Left hindlimb (tissue), 1 donor: Measurements from ENCODE around the gene RFX8.

Experiments
- DNase-seq: peaks from one replicate; pipeline ENCODE4 v3.0.0-alpha.2; 2018

RFX8 gene

GRCh38 chr2:101408925-101409324 lies 66.0 kb downstream of the RFX8 start:
- DNase-seq: no peak

- DNase-seq: no peak
Observed at GRCh38 chr2:101405351-101405899, 69.5 kb downstream of the RFX8 start.

- no peak for DNase-seq
Observed at GRCh38 chr2:101403745-101404144, 71.2 kb downstream of the RFX8 start.

GRCh38 chr2:101402630-101403029 lies 72.3 kb downstream of the RFX8 start:
- no peak for DNase-seq

- no peak for DNase-seq
Observed at GRCh38 chr2:101401906-101402305, 73.0 kb downstream of the RFX8 start.

GRCh38 chr2:101401326-101401665 lies 73.6 kb downstream of the RFX8 start:
- DNase-seq: no peak

GRCh38 chr2:101400506-101401325 lies 74.2 kb downstream of the RFX8 start:
- DNase-seq: no peak

GRCh38 chr2:101400048-101400447 lies 74.9 kb downstream of the RFX8 start:
- no peak for DNase-seq

GRCh38 chr2:101399021-101399799 lies 75.7 kb downstream of the RFX8 start:
- DNase-seq: no peak

- DNase-seq: no peak
Observed at GRCh38 chr2:101398116-101398821, 76.6 kb downstream of the RFX8 start.

- DNase-seq: no peak
Observed at GRCh38 chr2:101396316-101396717, 78.6 kb downstream of the RFX8 start.

- no peak for DNase-seq
Observed at GRCh38 chr2:101395545-101396315, 79.2 kb downstream of the RFX8 start.

GRCh38 chr2:101388232-101388631 lies 86.7 kb downstream of the RFX8 start:
- DNase-seq: no peak

GRCh38 chr2:101387151-101387834 lies 87.6 kb downstream of the RFX8 start, which contains the start of gene CREG2:
CREG2 (minus strand) TSS chr2:101387503; CDS start chr2:101387457, 46 bp downstream.
- peak; percentile 70 for DNase-seq

GRCh38 chr2:101386599-101387150 lies 88.2 kb downstream of the RFX8 start:
- DNase-seq: no peak

- no peak for DNase-seq
Observed at GRCh38 chr2:101383016-101383541, 91.8 kb downstream of the RFX8 start.

GRCh38 chr2:101382442-101382841 lies 92.5 kb downstream of the RFX8 start:
- DNase-seq: no peak

GRCh38 chr2:101380376-101380775 lies 94.5 kb downstream of the RFX8 start:
- DNase-seq: no peak

- no peak for DNase-seq
Observed at GRCh38 chr2:101379091-101379490, 95.8 kb downstream of the RFX8 start.

GRCh38 chr2:101375653-101376052 lies 99.3 kb downstream of the RFX8 start:
- DNase-seq: no peak
